K562 (cell line): ENCODE data around the gene PIK3C2B. TPM values are rescaled to one million over a fixed set of nuclear protein-coding genes. Genes with fewer than 3 reads are reported as not detected.
A peak's percentile ranks its signal among the peaks of the same experiment; 100 is the strongest.

Source experiments
- CHD1 ChIP-seq: fragments of 200-600 bp; sonication (generic); IDR thresholded peaks from one replicate; pipeline ENCODE4 v1.6.1; 2012; ENCODE audit warnings: mild to moderate bottlenecking, moderate library complexity, low read length, inconsistent platforms
- DLX4 ChIP-seq: fragments of 250-450 bp; sonication (Bioruptor Pico); IDR thresholded peaks from 2 replicates; pipeline ENCODE4 v1.6.1; 2021; ENCODE audit warnings: mild to moderate bottlenecking
- GTF2A2 ChIP-seq: IDR thresholded peaks from 2 replicates; pipeline ENCODE4 v1.6.1; 2016; ENCODE audit warnings: mild to moderate bottlenecking, missing genetic modification characterization, missing compliant biosample characterization
- NFE2L1 ChIP-seq: fragments of 450-650 bp; IDR thresholded peaks from 2 replicates; pipeline ENCODE4 v1.6.1; 2016; ENCODE audit warnings: missing genetic modification characterization, low read depth, mild to moderate bottlenecking, missing compliant biosample characterization, moderate library complexity, borderline replicate concordance
- OTX1 ChIP-seq: fragments of 450-650 bp; formaldehyde crosslinking; IDR thresholded peaks from 2 replicates; pipeline ENCODE4 v1.4.0; 2022; ENCODE audit warnings: mild to moderate bottlenecking
- RHOXF2B ChIP-seq: fragments of 250-450 bp; sonication (Bioruptor Pico); conservative IDR thresholded peaks from 2 replicates; pipeline ENCODE4 v1.5.1; 2021
- SAP30 ChIP-seq: fragments of 200-600 bp; sonication (generic); IDR thresholded peaks from 2 replicates; pipeline ENCODE4 v1.6.1; 2012; ENCODE audit warnings: borderline replicate concordance, low read depth, mild to moderate bottlenecking, moderate library complexity, low read length, control low read depth, inconsistent platforms; ENCODE audit not compliant: insufficient read depth, poor library complexity, severe bottlenecking
- SP1 ChIP-seq: sonication (generic); formaldehyde crosslinking; IDR thresholded peaks from 2 replicates; pipeline ENCODE4 v1.8.1; 2022; ENCODE audit warnings: mild to moderate bottlenecking, missing genetic modification reagents
- ZBTB26 ChIP-seq: fragments of 450-650 bp; formaldehyde crosslinking; IDR thresholded peaks from 2 replicates; pipeline ENCODE4 v1.4.0; 2022; ENCODE audit warnings: missing genetic modification characterization
- ZNF318 ChIP-seq, 2 experiments: fragments of 450-650 bp; IDR thresholded peaks; 2 replicates each; pipeline ENCODE4 v1.6.1; 2016; ENCODE audit warnings: mild to moderate bottlenecking in 2 of 2, borderline replicate concordance in 1 of 2, low read depth in 1 of 2, moderate library complexity in 1 of 2
- polyA plus RNA-seq, 8 experiments: library from polyadenylated mRNA; depleted of rRNA in 4 of 8; stranded (reverse) in 5 of 8; unstranded in 3 of 8; fragments of >200 nt; fragmentation: Nextera tagmentation in 2 of 8; fragmentation: Illumina TruSeq in 1 of 8; extraction: Ambion mirVana in 2 of 8; extraction: Trizol in 1 of 8; gene quantifications; 2 replicates each; pipeline versions ENCODE4 v1.2.1 to v1.2.3, GENCODE V29; 2011 to 2014; ENCODE audit warnings: inconsistent platforms in 1 of 8, missing spikeins in 1 of 8
- total RNA-seq, 7 experiments: library from RNA; depleted of rRNA in 6 of 7; stranded (reverse); fragments of >200 nt in 6 of 7; fragmentation: Illumina TruSeq in 2 of 7; extraction: Trizol in 2 of 7; gene quantifications; 2 replicates each; pipeline versions ENCODE4 v1.2.1 to v1.2.3, GENCODE V29; 2011 to 2021; ENCODE audit warnings: low replicate concordance in 1 of 7
- TF ChIP-seq, protein P1 (sequence below): fragments of 150-350 bp; conservative IDR thresholded peaks from 2 replicates; pipeline ENCODE4 v1.6.1; 2014; ENCODE audit warnings: low read length

The PIK3C2B gene
- total and polyA plus RNA-seq, 9 of the 15 experiments (the other 6 are each of a cell fraction or from before 2014, with no cell fraction given), result 0.10 to 2.9 (median 0.72) TPM

GRCh38 chr1:204516180-204516879, 21.7 kb upstream of the PIK3C2B start, which contains the start of gene MDM4 (continued):
- TF ChIP-seq, protein P1, sequence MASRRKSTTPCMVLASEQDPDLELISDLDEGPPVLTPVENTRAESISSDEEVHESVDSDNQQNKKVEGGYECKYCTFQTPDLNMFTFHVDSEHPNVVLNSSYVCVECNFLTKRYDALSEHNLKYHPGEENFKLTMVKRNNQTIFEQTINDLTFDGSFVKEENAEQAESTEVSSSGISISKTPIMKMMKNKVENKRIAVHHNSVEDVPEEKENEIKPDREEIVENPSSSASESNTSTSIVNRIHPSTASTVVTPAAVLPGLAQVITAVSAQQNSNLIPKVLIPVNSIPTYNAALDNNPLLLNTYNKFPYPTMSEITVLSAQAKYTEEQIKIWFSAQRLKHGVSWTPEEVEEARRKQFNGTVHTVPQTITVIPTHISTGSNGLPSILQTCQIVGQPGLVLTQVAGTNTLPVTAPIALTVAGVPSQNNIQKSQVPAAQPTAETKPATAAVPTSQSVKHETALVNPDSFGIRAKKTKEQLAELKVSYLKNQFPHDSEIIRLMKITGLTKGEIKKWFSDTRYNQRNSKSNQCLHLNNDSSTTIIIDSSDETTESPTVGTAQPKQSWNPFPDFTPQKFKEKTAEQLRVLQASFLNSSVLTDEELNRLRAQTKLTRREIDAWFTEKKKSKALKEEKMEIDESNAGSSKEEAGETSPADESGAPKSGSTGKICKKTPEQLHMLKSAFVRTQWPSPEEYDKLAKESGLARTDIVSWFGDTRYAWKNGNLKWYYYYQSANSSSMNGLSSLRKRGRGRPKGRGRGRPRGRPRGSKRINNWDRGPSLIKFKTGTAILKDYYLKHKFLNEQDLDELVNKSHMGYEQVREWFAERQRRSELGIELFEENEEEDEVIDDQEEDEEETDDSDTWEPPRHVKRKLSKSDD, result no peak; the same call in 1 of the 2 replicates
- TF ChIP-seq GTF2A2 (tag), result no peak
- TF ChIP-seq SP1 (CRISPR knock-in tag), result peak; percentile 83
- TF ChIP-seq ZNF318 (IDR thresholded peaks at IDR 0.05; ENCODE audit: borderline replicate concordance in 1 of 2, low read depth in 1 of 2), result no peak
- TF ChIP-seq RHOXF2B (CRISPR knock-in tag), result 0 out of 2 replicates have a peak, but pooled peaks have one; percentile 38
- no peak for TF ChIP-seq NFE2L1
- peak; percentile 47; the same call in 1 of the 2 replicates for TF ChIP-seq OTX1 (CRISPR knock-in tag)
- TF ChIP-seq ZBTB26, result peak; percentile 75; the same call in 1 of the 2 replicates
- no peak for TF ChIP-seq CHD1
- no peak for TF ChIP-seq DLX4 (CRISPR knock-in tag)
- peak; percentile 73 for TF ChIP-seq SAP30
